Measurements from ENCODE around the gene GNPDA2. TPM values are rescaled to one million over a fixed set of nuclear protein-coding genes. Genes with fewer than 3 reads are reported as not detected.
"Not testable (repeated sequence)": the region's sequence is repeated elsewhere in the genome, so short reads cannot be mapped to it uniquely, and the experiment has no call there.

GNPDA2 gene
- total RNA-seq, 4 donors from 2014 or later = 6.3 to 13.3 (median 9.9) TPM

DNA sequence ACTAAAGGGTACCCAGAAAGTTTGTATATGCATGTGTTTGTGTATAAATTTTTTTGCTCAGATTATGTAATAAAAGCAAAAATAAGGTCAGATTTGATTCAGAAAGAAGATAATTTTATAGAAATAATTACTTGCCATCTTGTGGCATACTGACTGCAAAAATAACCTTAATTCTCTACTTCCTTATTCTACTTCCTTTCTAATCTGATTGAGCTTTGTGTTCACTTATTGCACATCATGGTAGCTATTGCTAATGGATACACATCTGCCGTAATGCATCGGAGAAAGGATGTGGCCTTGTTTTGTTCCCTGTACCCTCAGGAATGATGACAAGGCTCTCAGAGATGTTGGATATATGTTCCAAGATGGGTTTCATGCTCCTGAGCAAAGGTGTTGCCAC, 10.5 kb upstream of the GNPDA2 start:
- DNase-seq = no peak
- no peaks in the 10 kb centered on the region for H3K9me3 ChIP-seq
- no peak overlapping the region for H3K27ac ChIP-seq
- H3K36me3 ChIP-seq = no peaks in the 10 kb centered on the region
- no peak overlapping the region for H3K4me3 ChIP-seq
- H3K27me3 ChIP-seq = no peaks in the 10 kb centered on the region
- no peaks in the 10 kb centered on the region for H3K4me1 ChIP-seq
- TF ChIP-seq, protein P1, sequence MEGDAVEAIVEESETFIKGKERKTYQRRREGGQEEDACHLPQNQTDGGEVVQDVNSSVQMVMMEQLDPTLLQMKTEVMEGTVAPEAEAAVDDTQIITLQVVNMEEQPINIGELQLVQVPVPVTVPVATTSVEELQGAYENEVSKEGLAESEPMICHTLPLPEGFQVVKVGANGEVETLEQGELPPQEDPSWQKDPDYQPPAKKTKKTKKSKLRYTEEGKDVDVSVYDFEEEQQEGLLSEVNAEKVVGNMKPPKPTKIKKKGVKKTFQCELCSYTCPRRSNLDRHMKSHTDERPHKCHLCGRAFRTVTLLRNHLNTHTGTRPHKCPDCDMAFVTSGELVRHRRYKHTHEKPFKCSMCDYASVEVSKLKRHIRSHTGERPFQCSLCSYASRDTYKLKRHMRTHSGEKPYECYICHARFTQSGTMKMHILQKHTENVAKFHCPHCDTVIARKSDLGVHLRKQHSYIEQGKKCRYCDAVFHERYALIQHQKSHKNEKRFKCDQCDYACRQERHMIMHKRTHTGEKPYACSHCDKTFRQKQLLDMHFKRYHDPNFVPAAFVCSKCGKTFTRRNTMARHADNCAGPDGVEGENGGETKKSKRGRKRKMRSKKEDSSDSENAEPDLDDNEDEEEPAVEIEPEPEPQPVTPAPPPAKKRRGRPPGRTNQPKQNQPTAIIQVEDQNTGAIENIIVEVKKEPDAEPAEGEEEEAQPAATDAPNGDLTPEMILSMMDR (IDR thresholded peaks at IDR 0.05) = no peak
- no peak for TF ChIP-seq POLR2A (IDR thresholded peaks at IDR 0.05)

DNA sequence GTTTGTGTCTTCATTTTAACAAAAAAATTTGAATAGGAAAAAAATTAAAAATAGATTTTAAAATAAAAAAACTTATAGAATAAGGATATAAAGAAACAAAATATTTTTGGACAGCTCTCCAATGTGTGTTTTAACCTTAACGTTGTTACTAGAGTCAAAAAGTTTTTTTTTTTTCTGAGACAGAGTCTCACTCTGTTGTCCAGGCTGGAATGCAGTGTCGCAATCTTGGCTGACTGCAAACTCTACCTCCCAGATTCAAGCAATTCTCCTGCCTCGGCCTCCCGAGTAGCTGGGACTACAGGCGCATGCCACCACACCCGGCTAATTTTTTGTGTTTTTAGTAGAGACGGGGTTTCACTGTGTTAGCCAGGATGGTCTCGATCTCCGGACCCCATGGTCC, 2.3 kb upstream of the GNPDA2 start:
- not testable (repeated sequence) for DNase-seq, H3K4me3 ChIP-seq, H3K27me3 ChIP-seq, H3K27ac ChIP-seq, H3K36me3 ChIP-seq, H3K9me3 ChIP-seq
- H3K4me1 ChIP-seq = peaks cover 0 to 18% (median 6%) of the 10 kb centered on the region in 4 donors

DNA sequence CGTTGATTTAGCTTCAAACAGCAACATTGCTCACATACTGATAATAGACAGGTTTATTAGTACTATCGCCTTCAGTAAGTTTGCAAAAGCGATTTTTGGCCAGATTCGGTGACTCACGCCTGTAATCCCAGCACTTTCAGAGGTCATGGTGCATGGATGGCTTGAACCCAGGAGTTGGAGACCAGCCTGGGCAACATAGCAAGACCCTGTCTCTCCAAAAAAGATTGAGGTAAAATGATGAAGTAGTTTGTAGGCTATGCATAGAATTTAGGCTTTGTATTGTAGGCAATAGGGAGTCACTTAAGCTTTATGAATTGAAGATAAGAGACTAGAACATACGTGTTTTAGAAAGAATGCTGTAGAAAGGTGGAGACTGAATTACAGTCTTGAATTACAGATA, 1.1 kb upstream of the GNPDA2 start:
- Histone ChIP-seq H3K9me3 (no peaks in the 10 kb centered on the region), H3K36me3 (no peaks in the 10 kb centered on the region), H3K27me3 (no peaks in the 10 kb centered on the region), H3K4me3 (no peak overlapping the region), H3K4me1 (peaks cover 0 to 18% (median 6%) of the 10 kb centered on the region in 4 donors), H3K27ac (no peak overlapping the region)
- TF ChIP-seq, protein P1 (IDR thresholded peaks at IDR 0.05) = no peak
- TF ChIP-seq POLR2A (IDR thresholded peaks at IDR 0.05) = no peak
- DNase-seq = no peak

DNA sequence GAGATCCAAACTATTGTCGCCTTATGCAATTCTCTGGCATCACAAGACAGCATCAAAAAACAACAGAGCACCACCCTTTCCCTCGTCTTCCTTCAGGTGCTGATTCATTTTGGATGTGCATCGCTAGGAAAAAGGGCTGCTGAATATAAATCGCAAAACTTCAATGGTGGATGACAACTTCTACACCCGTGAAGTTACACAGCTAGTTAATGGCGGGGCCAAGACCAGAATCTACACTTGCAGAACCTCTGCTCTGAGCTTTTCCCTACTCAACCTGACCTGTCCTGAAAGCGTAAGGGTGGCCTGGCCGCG, 674 bp downstream of the GNPDA2 start:
- TF ChIP-seq, protein P1 (IDR thresholded peaks at IDR 0.05) = no peak
- no peak for TF ChIP-seq POLR2A (IDR thresholded peaks at IDR 0.05)
- Histone ChIP-seq H3K9me3 (no peaks in the 10 kb centered on the region), H3K36me3 (no peaks in the 10 kb centered on the region), H3K4me1 (peaks cover 0 to 18% (median 6%) of the 10 kb centered on the region in 4 donors), H3K27me3 (no peaks in the 10 kb centered on the region), H3K4me3 (peak overlapping the region; percentile 61 to 82 (median 68)), H3K27ac (peak overlapping the region; percentile 65 to 76 (median 73))
- no peak for DNase-seq

DNA sequence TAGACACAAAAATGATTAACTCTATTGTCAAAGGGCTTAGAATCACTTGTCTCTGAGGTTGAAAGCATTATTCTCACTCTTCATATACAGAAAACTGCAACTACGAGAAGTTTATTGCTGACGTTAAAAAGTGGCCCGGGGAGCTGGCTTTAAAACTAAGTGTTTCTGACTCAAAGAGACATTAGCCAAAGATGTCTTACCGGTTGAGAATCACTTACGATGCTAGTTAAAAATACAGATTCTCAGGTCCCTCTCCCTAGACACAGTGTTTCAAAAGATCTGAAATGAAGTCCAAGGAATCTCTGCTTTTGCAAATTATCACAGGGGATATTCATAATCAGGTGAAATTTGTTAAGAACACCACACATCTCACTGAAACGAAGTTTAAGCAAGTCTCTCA, 1.2 kb downstream of the GNPDA2 start:
- Histone ChIP-seq H3K27ac (no peak overlapping the region), H3K4me1 (peaks cover 0 to 18% (median 6%) of the 10 kb centered on the region in 4 donors), H3K9me3 (no peaks in the 10 kb centered on the region), H3K4me3 (peak overlapping the region; percentile 61 to 82 (median 68)), H3K27me3 (no peaks in the 10 kb centered on the region), H3K36me3 (no peaks in the 10 kb centered on the region)
- no peak for DNase-seq
- TF ChIP-seq, protein P1 (IDR thresholded peaks at IDR 0.05) = no peak
- TF ChIP-seq POLR2A (IDR thresholded peaks at IDR 0.05) = no peak

DNA sequence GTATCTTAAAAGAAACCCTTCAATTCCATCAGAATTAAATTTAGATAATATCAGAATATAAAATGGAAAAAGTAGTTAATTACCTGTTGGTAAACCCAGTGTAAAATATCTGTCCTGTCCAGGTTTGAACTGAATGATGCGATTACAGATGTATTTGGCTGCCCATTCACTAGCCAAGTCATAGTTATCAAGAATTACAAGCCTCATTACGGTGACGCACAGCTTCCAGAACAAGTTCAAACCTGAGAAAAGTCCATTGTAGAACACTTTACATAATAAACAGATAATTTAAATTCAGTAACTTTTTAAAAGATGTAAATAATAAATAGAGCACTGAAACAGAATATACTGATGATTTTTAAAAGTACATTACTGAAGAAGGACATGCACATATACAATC, 4.4 kb downstream of the GNPDA2 start:
- Histone ChIP-seq H3K4me3 (no peak overlapping the region), H3K27me3 (no peaks in the 10 kb centered on the region), H3K27ac (no peak overlapping the region), H3K4me1 (peaks cover 0 to 16% (median 4%) of the 10 kb centered on the region in 4 donors), H3K9me3 (no peaks in the 10 kb centered on the region), H3K36me3 (no peaks in the 10 kb centered on the region)
- no peak for TF ChIP-seq POLR2A (IDR thresholded peaks at IDR 0.05)
- TF ChIP-seq, protein P1 (IDR thresholded peaks at IDR 0.05) = no peak
- no peak for DNase-seq
